Neural cell (in vitro differentiated cells): ENCODE data around the gene SLC25A22. TPM values are rescaled to one million over a fixed set of nuclear protein-coding genes. Genes with fewer than 3 reads are reported as not detected.
A peak's percentile ranks its signal among the peaks of the same experiment; 100 is the strongest.

ENCODE experiments used
- H2AFZ ChIP-seq: fragments of 200-600, 300-800 bp; sonication (generic), shearing (Covaris generic); 2 replicates; pipeline ENCODE4 v1.6.0; 2014; ENCODE audit warnings: low read depth, mild to moderate bottlenecking, antibody characterized with exemption, low read length, moderate library complexity
- H3F3A ChIP-seq: fragments of 200-600 bp; shearing (Covaris generic); 2 replicates; pipeline ENCODE4 v1.6.1; 2016; ENCODE audit warnings: mild to moderate bottlenecking, moderate library complexity, mixed read lengths, antibody characterized with exemption, low read length; ENCODE audit not compliant: insufficient read depth, poor library complexity, severe bottlenecking
- H3K27ac ChIP-seq: fragments of 200-600, 300-800 bp; sonication (generic), shearing (Covaris generic); 2 replicates; pipeline ENCODE4 v1.5.1; 2014; ENCODE audit warnings: mild to moderate bottlenecking, low read length, moderate library complexity
- H3K27me3 ChIP-seq: fragments of 300-800, 200-600 bp; sonication (generic), shearing (Covaris generic); 2 replicates; pipeline ENCODE4 v1.6.0; 2014; ENCODE audit warnings: mild to moderate bottlenecking, low read depth, low read length, moderate library complexity; ENCODE audit not compliant: insufficient read depth
- H3K36me3 ChIP-seq: fragments of 300-800, 200-600 bp; sonication (generic), shearing (Covaris generic); 2 replicates; pipeline ENCODE4 v1.5.1; 2014; ENCODE audit warnings: mild to moderate bottlenecking, antibody characterized with exemption, low read length, moderate library complexity; ENCODE audit not compliant: insufficient read depth
- H3K4me2 ChIP-seq: fragments of 300-800, 200-600 bp; sonication (generic), shearing (Covaris generic); 2 replicates; pipeline ENCODE4 v1.6.0; 2014; ENCODE audit warnings: mild to moderate bottlenecking, low read length
- H3K4me3 ChIP-seq: fragments of 300-800, 200-600 bp; sonication (generic), shearing (Covaris generic); 2 replicates; pipeline ENCODE4 v1.5.1; 2014; ENCODE audit warnings: mild to moderate bottlenecking, low read length, moderate library complexity
- H3K79me2 ChIP-seq: fragments of 200-600 bp; shearing (Covaris generic); replicated peaks from 2 replicates; pipeline ENCODE4 v1.6.0; 2014; ENCODE audit warnings: mild to moderate bottlenecking, low read length, moderate library complexity; ENCODE audit not compliant: insufficient read depth
- H3K9ac ChIP-seq: fragments of 300-800, 200-600 bp; sonication (generic), shearing (Covaris generic); 2 replicates; pipeline ENCODE4 v1.6.1; 2016; ENCODE audit warnings: mild to moderate bottlenecking, low read length, mixed read lengths
- H3K9me2 ChIP-seq: fragments of 200-600 bp; shearing (Covaris generic); 2 replicates; pipeline ENCODE4 v1.6.1; 2016; ENCODE audit warnings: mild to moderate bottlenecking, low read length, mixed read lengths; ENCODE audit not compliant: insufficient read depth
- H3K9me3 ChIP-seq: fragments of 200-600, 300-800 bp; sonication (generic), shearing (Covaris generic); 2 replicates; pipeline ENCODE4 v1.6.1; 2016; ENCODE audit warnings: mild to moderate bottlenecking, mixed run types, low read length, moderate library complexity, mixed read lengths
- H4K20me1 ChIP-seq: fragments of 200-600 bp; shearing (Covaris generic); 2 replicates; pipeline ENCODE4 v1.6.1; 2016; ENCODE audit warnings: mild to moderate bottlenecking, mixed run types; ENCODE audit not compliant: insufficient read depth
- CTCF ChIP-seq: fragments of 450-650 bp; IDR thresholded peaks from 2 replicates; pipeline ENCODE4 v1.5.1; 2014; ENCODE audit warnings: antibody characterized with exemption, mild to moderate bottlenecking, moderate library complexity; ENCODE audit not compliant: poor library complexity, severe bottlenecking
- EP300 ChIP-seq: fragments of 450-650 bp; conservative IDR thresholded peaks from 2 replicates; pipeline ENCODE4 v1.6.1; 2014; ENCODE audit warnings: antibody characterized with exemption, mild to moderate bottlenecking, moderate library complexity; ENCODE audit not compliant: poor library complexity, severe bottlenecking
- EZH2 ChIP-seq: fragments of 200-600, 300-800 bp; shearing (Covaris generic), sonication (generic); IDR thresholded peaks from 2 replicates; pipeline ENCODE4 v1.6.1; 2014; ENCODE audit warnings: antibody characterized with exemption, low read length, borderline replicate concordance, mild to moderate bottlenecking; ENCODE audit not compliant: insufficient read depth, poor library complexity, severe bottlenecking
- MXI1 ChIP-seq: fragments of 450-650 bp; conservative IDR thresholded peaks from 2 replicates; pipeline ENCODE4 v1.6.1; 2014; ENCODE audit warnings: antibody characterized with exemption, mild to moderate bottlenecking; ENCODE audit not compliant: poor library complexity, severe bottlenecking
- POLR2AphosphoS5 ChIP-seq: IDR thresholded peaks from 2 replicates; pipeline ENCODE4 v1.6.1; 2012
- RAD21 ChIP-seq: fragments of 450-650 bp; conservative IDR thresholded peaks from 2 replicates; pipeline ENCODE4 v1.6.1; 2014; ENCODE audit warnings: antibody characterized with exemption, mild to moderate bottlenecking, moderate library complexity
- REST ChIP-seq: IDR thresholded peaks from 2 replicates; pipeline ENCODE4 v1.6.1; 2012; ENCODE audit warnings: borderline replicate concordance
- SMC3 ChIP-seq: fragments of 450-650 bp; conservative IDR thresholded peaks from 2 replicates; pipeline ENCODE4 v1.6.1; 2014; ENCODE audit warnings: antibody characterized with exemption, mild to moderate bottlenecking, moderate library complexity; ENCODE audit not compliant: poor library complexity
- TAF1 ChIP-seq: IDR thresholded peaks from 2 replicates; pipeline ENCODE4 v1.6.1; 2012; ENCODE audit warnings: low read depth
- polyA plus RNA-seq: library from polyadenylated mRNA; depleted of rRNA; stranded (reverse); fragments of >200 nt; gene quantifications from 2 replicates; pipeline ENCODE4 v1.2.3, GENCODE V29; 2014

Gene SLC25A22
- polyA plus RNA-seq, 1 donor from 2014 or later = 40.9 TPM

GRCh38 chr11:841981-842369 lies 43.9 kb upstream of the SLC25A22 start:
- Histone ChIP-seq H3K9me3 (no peaks in the 10 kb centered on the region), H3K4me2 (no peak overlapping the region), H4K20me1 (no peaks in the 10 kb centered on the region), H3K79me2 (peaks cover 12% of the 10 kb centered on the region), H3K27me3 (peaks cover 4% of the 10 kb centered on the region), H3K4me3 (peak overlapping the region; percentile 88), H3F3A (no peaks in the 10 kb centered on the region), H3K9ac (peak overlapping the region; percentile 83), H3K27ac (peak overlapping the region; percentile 59), H3K36me3 (no peaks in the 10 kb centered on the region), H3K9me2 (no peaks in the 10 kb centered on the region), H2AFZ (no peak overlapping the region)
- TF ChIP-seq CTCF (no peak), MXI1 (no peak), EZH2 (no peak), SMC3 (no peak), TAF1 (no peak), REST (no peak), POLR2AphosphoS5 (no peak), EP300 (no peak), RAD21 (no peak)

- Histone ChIP-seq H3F3A (no peaks in the 10 kb centered on the region), H3K9ac (no peak overlapping the region), H3K9me3 (no peaks in the 10 kb centered on the region), H3K27ac (no peak overlapping the region), H3K36me3 (no peaks in the 10 kb centered on the region), H3K27me3 (peaks cover 4% of the 10 kb centered on the region), H3K4me2 (no peak overlapping the region), H4K20me1 (no peaks in the 10 kb centered on the region), H2AFZ (no peak overlapping the region), H3K79me2 (peaks cover 12% of the 10 kb centered on the region), H3K4me3 (no peak overlapping the region), H3K9me2 (no peaks in the 10 kb centered on the region)
- TF ChIP-seq SMC3 = no peak
- TF ChIP-seq REST = no peak
- TF ChIP-seq RAD21 = no peak
- TF ChIP-seq MXI1 = no peak
- TF ChIP-seq POLR2AphosphoS5 = no peak
- TF ChIP-seq CTCF = no peak
- TF ChIP-seq EZH2 = no peak
- TF ChIP-seq TAF1 = no peak
- TF ChIP-seq EP300 = no peak
These were observed 42.0 kb upstream of the SLC25A22 start for GRCh38 chr11:839875-840617.
